Measurements from ENCODE around the gene SRSF6.
A peak's percentile ranks its signal among the peaks of the same experiment; 100 is the strongest.

Gene SRSF6

GRCh38 chr20:43461894-43462659 lies 4.4 kb downstream of the SRSF6 start:
- H3K27ac ChIP-seq, result no peak overlapping the region
- no peak for TF ChIP-seq CTCF (conservative IDR thresholded peaks at IDR 0.05)

- TF ChIP-seq CTCF (conservative IDR thresholded peaks at IDR 0.05), result no peak
- no peak overlapping the region for H3K27ac ChIP-seq
These were observed 5.2 kb downstream of the SRSF6 start for GRCh38 chr20:43462660-43463526.

- H3K27ac ChIP-seq, result no peak overlapping the region
- TF ChIP-seq CTCF (conservative IDR thresholded peaks at IDR 0.05), result no peak
These were observed 6.0 kb downstream of the SRSF6 start for GRCh38 chr20:43463527-43464218.

GRCh38 chr20:43464219-43464790 lies 6.6 kb downstream of the SRSF6 start:
- H3K27ac ChIP-seq, result no peak overlapping the region
- TF ChIP-seq CTCF (conservative IDR thresholded peaks at IDR 0.05), result no peak

- H3K27ac ChIP-seq, result peak overlapping the region; percentile 32
- no peak for TF ChIP-seq CTCF (conservative IDR thresholded peaks at IDR 0.05)
These were observed 7.9 kb downstream of the SRSF6 start for GRCh38 chr20:43465625-43465943.

- no peak overlapping the region for H3K27ac ChIP-seq
- TF ChIP-seq CTCF (conservative IDR thresholded peaks at IDR 0.05), result no peak
These were observed 9.9 kb downstream of the SRSF6 start for GRCh38 chr20:43467589-43467988.
